ENCODE measurements around the gene ANXA8.

DNA sequence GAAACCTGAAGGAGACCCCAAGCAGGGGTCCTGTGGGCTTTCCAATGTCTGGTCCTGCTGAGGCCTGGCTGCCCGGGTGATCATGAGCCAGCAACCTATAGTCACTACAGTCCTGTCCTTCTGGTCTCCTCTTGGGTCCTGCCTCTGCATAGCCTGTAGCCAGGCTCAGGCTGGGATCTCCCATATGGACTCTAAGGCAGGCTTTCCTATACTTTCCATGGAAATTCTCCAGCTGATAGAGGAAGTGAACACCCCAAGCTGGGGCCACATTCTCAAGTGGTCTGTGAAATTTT lies 26.4 kb downstream of the ANXA8 start:
- TF ChIP-seq POLR2AphosphoS5 (IDR thresholded peaks at IDR 0.05) (no peak), POLR2A (IDR thresholded peaks at IDR 0.05) (no peak)
- TF ChIP-seq, protein P1, sequence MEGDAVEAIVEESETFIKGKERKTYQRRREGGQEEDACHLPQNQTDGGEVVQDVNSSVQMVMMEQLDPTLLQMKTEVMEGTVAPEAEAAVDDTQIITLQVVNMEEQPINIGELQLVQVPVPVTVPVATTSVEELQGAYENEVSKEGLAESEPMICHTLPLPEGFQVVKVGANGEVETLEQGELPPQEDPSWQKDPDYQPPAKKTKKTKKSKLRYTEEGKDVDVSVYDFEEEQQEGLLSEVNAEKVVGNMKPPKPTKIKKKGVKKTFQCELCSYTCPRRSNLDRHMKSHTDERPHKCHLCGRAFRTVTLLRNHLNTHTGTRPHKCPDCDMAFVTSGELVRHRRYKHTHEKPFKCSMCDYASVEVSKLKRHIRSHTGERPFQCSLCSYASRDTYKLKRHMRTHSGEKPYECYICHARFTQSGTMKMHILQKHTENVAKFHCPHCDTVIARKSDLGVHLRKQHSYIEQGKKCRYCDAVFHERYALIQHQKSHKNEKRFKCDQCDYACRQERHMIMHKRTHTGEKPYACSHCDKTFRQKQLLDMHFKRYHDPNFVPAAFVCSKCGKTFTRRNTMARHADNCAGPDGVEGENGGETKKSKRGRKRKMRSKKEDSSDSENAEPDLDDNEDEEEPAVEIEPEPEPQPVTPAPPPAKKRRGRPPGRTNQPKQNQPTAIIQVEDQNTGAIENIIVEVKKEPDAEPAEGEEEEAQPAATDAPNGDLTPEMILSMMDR (IDR thresholded peaks at IDR 0.05): no peak
